Lung (tissue), 12 donors: ENCODE data around the gene TP63. TPM values are rescaled to one million over a fixed set of nuclear protein-coding genes. Genes with fewer than 3 reads are reported as not detected.

Experiments
- ATAC-seq: fragments of 200-7000 bp; cut with Tn5 transposase; one replicate; pipeline ENCODE4 v1.9.1; 2020; ENCODE audit warnings: moderate number of reproducible peaks; ENCODE audit not compliant: insufficient read depth, low FRiP score
- DNase-seq, 3 donors: peaks; one replicate each; pipeline ENCODE4 v3.0.0-alpha.2; 2013 to 2017
- H3K27ac ChIP-seq, 2 donors: one replicate each; pipeline ENCODE4 v1.5.1; 2013; ENCODE audit warnings: mild to moderate bottlenecking in 2 of 2, moderate library complexity in 2 of 2, control low read depth in 1 of 2, inconsistent platforms in 1 of 2, low read depth in 1 of 2, low read length in 1 of 2
- H3K27me3 ChIP-seq, 3 donors: one replicate each; pipeline ENCODE4 v1.5.1; 2013; ENCODE audit warnings: low read length in 2 of 3; ENCODE audit not compliant: control insufficient read depth in 3 of 3, insufficient read depth in 3 of 3
- H3K36me3 ChIP-seq, 4 donors: one replicate each; pipeline ENCODE4 v1.5.1; 2013; ENCODE audit warnings: low read length in 4 of 4, mild to moderate bottlenecking in 1 of 4, moderate library complexity in 1 of 4; ENCODE audit not compliant: control insufficient read depth in 4 of 4, insufficient read depth in 4 of 4
- H3K4me1 ChIP-seq, 5 donors: one replicate each; pipeline ENCODE4 v1.5.1; 2013; ENCODE audit warnings: low read length in 5 of 5, mild to moderate bottlenecking in 2 of 5, moderate library complexity in 1 of 5; ENCODE audit not compliant: control insufficient read depth in 5 of 5, insufficient read depth in 5 of 5
- H3K4me3 ChIP-seq: one replicate; pipeline ENCODE4 v1.5.1; 2013; ENCODE audit warnings: mild to moderate bottlenecking, control low read depth, moderate library complexity
- H3K9ac ChIP-seq, 2 donors: one replicate each; pipeline ENCODE4 v1.5.1; 2013; ENCODE audit warnings: low read length in 2 of 2, control low read depth in 1 of 2; ENCODE audit not compliant: insufficient read depth in 1 of 2
- H3K9me3 ChIP-seq, 4 donors: one replicate each; pipeline ENCODE4 v1.5.1; 2013; ENCODE audit warnings: low read length in 3 of 4, mild to moderate bottlenecking in 1 of 4, moderate library complexity in 1 of 4; ENCODE audit not compliant: control insufficient read depth in 4 of 4, insufficient read depth in 3 of 4
- WGBS, 2 donors: extraction: QIAGEN DNeasy Blood & Tissue Kit; methylation state at CpG; one replicate each; pipeline ENCODE4 v1.1.7; 2013; 5-methylcytosine and 5-hydroxymethylcytosine counted together
- polyA plus RNA-seq, 2 donors: library from polyadenylated mRNA; stranded (reverse); fragments of 200-250 nt; gene quantifications; one replicate each; pipeline ENCODE4 v1.2.1, GENCODE V29; 2013
- total RNA-seq, 2 donors: library from RNA; depleted of rRNA in 1 of 2; stranded (reverse); fragments of >200 nt in 1 of 2; gene quantifications; one replicate each; pipeline ENCODE4 v1.2.1, GENCODE V29; 2014 to 2021
- TF ChIP-seq, protein P1 (sequence below): IDR thresholded peaks from 2 replicates; pipeline ENCODE4 v1.5.1; 2012; ENCODE audit warnings: mild to moderate bottlenecking; ENCODE audit errors: control extremely low read depth, extremely low read depth
- donor health status: control.
- donor health status: control.
- donor health status: Bipolar disorder and iron deficiency.
- donor health status: healthy.
- donor health status: DM: yes; HTN: yes; CAD: no.

The TP63 gene
- total and polyA plus RNA-seq, 4 donors: 1.1 to 12.3 (median 2.7) TPM

DNA sequence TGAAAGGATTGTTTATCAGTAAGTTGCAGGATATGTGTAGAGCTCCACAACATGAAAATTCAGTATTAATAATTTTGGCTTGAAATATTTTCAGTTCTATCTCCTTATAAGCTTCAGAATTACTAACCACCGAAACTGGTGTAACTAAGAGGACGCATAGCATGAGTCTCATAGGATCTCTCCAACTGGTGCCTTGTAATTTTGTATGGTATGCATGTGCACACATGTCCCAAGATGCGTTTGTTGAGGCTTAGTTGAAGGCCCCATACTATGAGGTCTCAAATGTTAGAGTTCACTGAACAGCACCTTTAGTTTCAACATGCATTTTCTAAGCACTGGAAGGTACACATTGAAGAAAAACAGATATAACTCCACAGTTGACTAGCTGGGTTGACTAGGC is 195.4 kb downstream of the TP63 start:
- WGBS, 2 donors: 87 to 94% methylated on average over 3 of the region's 3 CpGs

GRCh38 chr3:189827108-189827507 is 195.9 kb downstream of the TP63 start:
- H3K4me1 ChIP-seq: peaks cover 0 to 3% (median 0%) of the 10 kb centered on the region in 5 donors

More for the DNA sequence above, 195.4 kb downstream of the TP63 start:
- no peaks in the 10 kb centered on the region for H3K27me3 ChIP-seq
- no peaks in the 10 kb centered on the region for H3K36me3 ChIP-seq
- no peak overlapping the region for H3K4me3 ChIP-seq
- no peaks in the 10 kb centered on the region for H3K9me3 ChIP-seq
- DNase-seq (no peak), ATAC-seq (no peak)
- H3K9ac ChIP-seq: no peak overlapping the region
- TF ChIP-seq, protein P1, sequence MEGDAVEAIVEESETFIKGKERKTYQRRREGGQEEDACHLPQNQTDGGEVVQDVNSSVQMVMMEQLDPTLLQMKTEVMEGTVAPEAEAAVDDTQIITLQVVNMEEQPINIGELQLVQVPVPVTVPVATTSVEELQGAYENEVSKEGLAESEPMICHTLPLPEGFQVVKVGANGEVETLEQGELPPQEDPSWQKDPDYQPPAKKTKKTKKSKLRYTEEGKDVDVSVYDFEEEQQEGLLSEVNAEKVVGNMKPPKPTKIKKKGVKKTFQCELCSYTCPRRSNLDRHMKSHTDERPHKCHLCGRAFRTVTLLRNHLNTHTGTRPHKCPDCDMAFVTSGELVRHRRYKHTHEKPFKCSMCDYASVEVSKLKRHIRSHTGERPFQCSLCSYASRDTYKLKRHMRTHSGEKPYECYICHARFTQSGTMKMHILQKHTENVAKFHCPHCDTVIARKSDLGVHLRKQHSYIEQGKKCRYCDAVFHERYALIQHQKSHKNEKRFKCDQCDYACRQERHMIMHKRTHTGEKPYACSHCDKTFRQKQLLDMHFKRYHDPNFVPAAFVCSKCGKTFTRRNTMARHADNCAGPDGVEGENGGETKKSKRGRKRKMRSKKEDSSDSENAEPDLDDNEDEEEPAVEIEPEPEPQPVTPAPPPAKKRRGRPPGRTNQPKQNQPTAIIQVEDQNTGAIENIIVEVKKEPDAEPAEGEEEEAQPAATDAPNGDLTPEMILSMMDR: no peak
- peaks cover 0 to 3% (median 0%) of the 10 kb centered on the region in 5 donors for H3K4me1 ChIP-seq
- no peak overlapping the region for H3K27ac ChIP-seq

DNA sequence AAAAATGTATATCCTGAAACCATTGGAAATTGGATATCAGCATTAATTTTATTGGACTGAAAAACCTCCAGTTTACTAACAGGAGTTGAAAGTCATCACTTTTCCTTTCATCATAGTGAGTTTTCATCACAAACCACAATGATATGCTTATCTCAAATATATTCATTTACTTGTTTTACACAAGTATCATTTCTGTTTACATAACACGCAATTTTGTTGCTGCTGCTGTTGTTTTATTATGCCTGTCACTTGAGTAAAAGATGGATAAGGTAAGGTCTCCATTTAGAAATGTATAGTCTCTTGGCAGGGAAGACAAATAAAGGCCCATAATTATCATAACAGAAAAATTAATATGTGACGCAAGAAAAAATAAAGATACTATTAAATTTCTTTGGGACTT is 199.2 kb downstream of the TP63 start:
- no peaks in the 10 kb centered on the region for H3K36me3 ChIP-seq
- no peak overlapping the region for H3K27ac ChIP-seq
- no peak for ATAC-seq
- no peaks in the 10 kb centered on the region for H3K4me1 ChIP-seq
- H3K4me3 ChIP-seq: no peak overlapping the region
- H3K9ac ChIP-seq: no peak overlapping the region
- TF ChIP-seq, protein P1: no peak
- 74 to 81% methylated on average over 2 of the region's 2 CpGs for WGBS, 2 donors
- no peak for DNase-seq
- no peaks in the 10 kb centered on the region for H3K27me3 ChIP-seq
- no peaks in the 10 kb centered on the region for H3K9me3 ChIP-seq

More at GRCh38 chr3:189827108-189827507, 195.9 kb downstream of the TP63 start:
- 82 to 92% methylated on average over 1 of the region's 1 CpG for WGBS, 2 donors
- no peak overlapping the region for H3K9ac ChIP-seq
- no peak for DNase-seq
- no peaks in the 10 kb centered on the region for H3K27me3 ChIP-seq
- no peak overlapping the region for H3K4me3 ChIP-seq
- TF ChIP-seq, protein P1: no peak
- H3K9me3 ChIP-seq: no peaks in the 10 kb centered on the region
- no peak overlapping the region for H3K27ac ChIP-seq
- H3K36me3 ChIP-seq: no peaks in the 10 kb centered on the region
- ATAC-seq: no peak

GRCh38 chr3:189833266-189833665 is 202.1 kb downstream of the TP63 start:
- no peaks in the 10 kb centered on the region for H3K9me3 ChIP-seq
- WGBS, 2 donors: 68 to 73% methylated on average over 2 of the region's 2 CpGs
- H3K27ac ChIP-seq: no peak overlapping the region
- ATAC-seq: no peak
- no peaks in the 10 kb centered on the region for H3K36me3 ChIP-seq
- TF ChIP-seq, protein P1: no peak
- DNase-seq: no peak
- H3K9ac ChIP-seq: no peak overlapping the region
- no peaks in the 10 kb centered on the region for H3K4me1 ChIP-seq
- no peak overlapping the region for H3K4me3 ChIP-seq
- no peaks in the 10 kb centered on the region for H3K27me3 ChIP-seq
